Measurements from ENCODE around the gene ROR1. TPM values are rescaled to one million over a fixed set of nuclear protein-coding genes. Genes with fewer than 3 reads are reported as not detected.

Gene ROR1
- total RNA-seq, 6 experiments from 2014 or later, result 0.04 to 0.58 (median 0.37) TPM

DNA sequence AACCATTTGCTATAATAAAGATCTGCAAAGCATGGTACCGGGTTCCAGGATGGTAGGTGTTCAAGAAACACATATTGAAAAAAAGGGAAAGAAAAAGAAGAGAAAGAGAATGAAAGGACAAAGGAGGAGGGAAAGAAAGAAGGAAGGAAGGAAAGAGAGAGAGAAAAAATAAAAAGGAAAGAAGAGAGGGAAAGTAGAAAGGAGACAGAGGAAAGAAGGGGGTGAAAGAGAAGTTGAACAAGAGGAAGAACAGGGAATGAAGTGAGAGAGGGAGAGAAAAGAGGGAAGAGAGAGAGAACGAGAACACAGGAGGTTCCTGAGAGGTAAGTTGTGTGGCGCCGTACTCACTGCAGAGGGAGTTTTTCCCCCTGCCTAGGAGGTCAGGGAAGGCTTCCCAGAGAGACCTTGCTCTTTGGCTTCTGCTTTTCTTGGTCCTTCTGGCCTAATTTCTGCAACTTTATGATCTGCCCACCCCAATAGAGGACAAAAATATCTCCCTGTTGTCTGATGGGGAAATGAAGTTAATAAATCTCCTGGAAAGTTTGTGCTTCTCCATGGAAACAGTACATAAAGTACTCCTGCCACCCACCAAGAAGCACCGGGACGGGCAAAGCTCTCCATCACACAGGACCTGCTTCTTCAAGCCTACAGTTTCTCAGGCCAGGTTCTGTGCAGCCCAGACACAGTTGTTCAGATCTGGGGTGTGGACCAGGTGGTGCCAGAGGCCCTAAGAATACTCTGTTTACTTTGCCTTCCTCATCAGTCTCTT lies 124.8 kb downstream of the ROR1 start:
- intact Hi-C loops (cut with DNase I), result no loop called here
- Histone ChIP-seq H3K27me3 (no peaks in the 10 kb centered on the region), H3K27ac (no peak overlapping the region), H3K4me1 (no peaks in the 10 kb centered on the region), H3K36me3 (no peaks in the 10 kb centered on the region), H3K9me3 (no peaks in the 10 kb centered on the region), H3K4me3 (no peak overlapping the region)
- DNase-seq, result no peak
- WGBS (ENCODE audit: insufficient coverage, low coverage, low lambda C conversion rate, missing lambda C conversion rate), result 53% methylated on average over 4 of the region's 6 CpGs
- TF ChIP-seq POLR2A (IDR thresholded peaks at IDR 0.05), result no peak
- TF ChIP-seq, protein P1, sequence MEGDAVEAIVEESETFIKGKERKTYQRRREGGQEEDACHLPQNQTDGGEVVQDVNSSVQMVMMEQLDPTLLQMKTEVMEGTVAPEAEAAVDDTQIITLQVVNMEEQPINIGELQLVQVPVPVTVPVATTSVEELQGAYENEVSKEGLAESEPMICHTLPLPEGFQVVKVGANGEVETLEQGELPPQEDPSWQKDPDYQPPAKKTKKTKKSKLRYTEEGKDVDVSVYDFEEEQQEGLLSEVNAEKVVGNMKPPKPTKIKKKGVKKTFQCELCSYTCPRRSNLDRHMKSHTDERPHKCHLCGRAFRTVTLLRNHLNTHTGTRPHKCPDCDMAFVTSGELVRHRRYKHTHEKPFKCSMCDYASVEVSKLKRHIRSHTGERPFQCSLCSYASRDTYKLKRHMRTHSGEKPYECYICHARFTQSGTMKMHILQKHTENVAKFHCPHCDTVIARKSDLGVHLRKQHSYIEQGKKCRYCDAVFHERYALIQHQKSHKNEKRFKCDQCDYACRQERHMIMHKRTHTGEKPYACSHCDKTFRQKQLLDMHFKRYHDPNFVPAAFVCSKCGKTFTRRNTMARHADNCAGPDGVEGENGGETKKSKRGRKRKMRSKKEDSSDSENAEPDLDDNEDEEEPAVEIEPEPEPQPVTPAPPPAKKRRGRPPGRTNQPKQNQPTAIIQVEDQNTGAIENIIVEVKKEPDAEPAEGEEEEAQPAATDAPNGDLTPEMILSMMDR (IDR thresholded peaks at IDR 0.05), result no peak
- no peak for ATAC-seq

DNA sequence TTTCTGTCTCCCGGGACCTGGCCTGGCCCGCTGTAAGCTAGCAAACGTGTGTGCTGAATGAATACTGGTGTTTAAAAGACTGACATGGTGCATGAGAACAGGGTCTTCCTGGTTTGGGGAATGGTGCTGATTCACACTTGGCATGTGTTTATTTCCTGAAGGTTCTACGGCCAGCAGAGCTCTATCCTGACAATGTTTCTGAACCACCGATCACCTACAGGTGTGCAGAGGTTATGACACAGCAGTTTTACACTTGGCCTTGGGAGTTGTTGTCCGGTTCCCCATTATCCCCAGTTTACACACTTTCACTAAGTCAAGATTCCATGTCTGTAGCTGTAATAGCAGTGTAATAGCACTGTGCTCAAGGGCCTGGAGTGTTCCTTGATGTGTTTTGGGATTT lies 127.3 kb downstream of the ROR1 start:
- TF ChIP-seq, protein P1 (IDR thresholded peaks at IDR 0.05), result no peak
- H3K27ac ChIP-seq, result no peak overlapping the region
- WGBS (ENCODE audit: insufficient coverage, low coverage, low lambda C conversion rate, missing lambda C conversion rate), result 90% methylated on average over 4 of the region's 6 CpGs
- no peaks in the 10 kb centered on the region for H3K9me3 ChIP-seq
- no peak overlapping the region for H3K4me3 ChIP-seq
- no peaks in the 10 kb centered on the region for H3K4me1 ChIP-seq
- no peaks in the 10 kb centered on the region for H3K36me3 ChIP-seq
- intact Hi-C loops (cut with DNase I), result no loop called here
- ATAC-seq (no peak), DNase-seq (no peak)
- H3K27me3 ChIP-seq, result no peaks in the 10 kb centered on the region

DNA sequence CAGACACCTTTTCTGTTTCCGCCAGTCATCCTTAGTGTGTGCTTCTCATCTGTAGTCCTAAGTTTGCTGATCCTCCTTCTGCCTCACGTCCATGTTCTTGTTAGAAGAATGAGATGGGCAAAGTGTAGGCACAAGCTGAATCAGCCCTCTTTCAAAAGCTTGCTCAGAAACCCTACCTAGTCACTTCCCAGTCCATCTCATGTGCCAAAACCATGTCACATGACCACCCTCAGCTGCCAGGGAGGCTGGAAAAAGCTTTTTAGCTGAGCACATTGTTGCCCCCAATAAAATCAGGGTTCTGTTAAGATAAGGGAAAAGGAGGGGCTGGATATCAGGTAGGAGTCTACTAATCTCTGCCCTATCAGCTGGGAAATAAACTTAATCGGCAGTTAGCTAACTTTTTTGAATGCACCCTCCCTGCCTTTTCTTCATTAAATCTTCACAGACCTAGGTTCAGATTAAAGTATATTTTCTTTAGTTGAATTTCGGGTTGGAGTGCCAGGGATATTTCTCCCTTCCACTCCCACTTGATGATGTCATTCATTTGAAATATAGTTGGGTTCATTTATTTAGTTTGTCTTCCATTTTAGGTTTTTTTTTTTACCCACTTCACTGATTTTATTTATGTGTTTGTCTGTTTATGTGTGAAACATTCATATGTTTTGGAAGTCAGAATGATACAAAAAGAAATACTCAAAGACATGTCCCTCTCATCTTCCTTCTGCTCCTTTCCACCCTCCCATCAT lies 129.2 kb downstream of the ROR1 start:
- TF ChIP-seq POLR2A (IDR thresholded peaks at IDR 0.05), result no peak
- TF ChIP-seq, protein P1 (IDR thresholded peaks at IDR 0.05), result no peak
- H3K9me3 ChIP-seq, result no peaks in the 10 kb centered on the region
- WGBS (ENCODE audit: insufficient coverage, low coverage, low lambda C conversion rate, missing lambda C conversion rate), result 57% methylated on average over 4 of the region's 4 CpGs
- intact Hi-C loops (cut with DNase I), result no loop called here
- DNase-seq (no peak), ATAC-seq (no peak)
- no peak overlapping the region for H3K27ac ChIP-seq
- H3K4me1 ChIP-seq, result no peaks in the 10 kb centered on the region
- no peaks in the 10 kb centered on the region for H3K27me3 ChIP-seq
- H3K36me3 ChIP-seq, result no peaks in the 10 kb centered on the region
- no peak overlapping the region for H3K4me3 ChIP-seq

DNA sequence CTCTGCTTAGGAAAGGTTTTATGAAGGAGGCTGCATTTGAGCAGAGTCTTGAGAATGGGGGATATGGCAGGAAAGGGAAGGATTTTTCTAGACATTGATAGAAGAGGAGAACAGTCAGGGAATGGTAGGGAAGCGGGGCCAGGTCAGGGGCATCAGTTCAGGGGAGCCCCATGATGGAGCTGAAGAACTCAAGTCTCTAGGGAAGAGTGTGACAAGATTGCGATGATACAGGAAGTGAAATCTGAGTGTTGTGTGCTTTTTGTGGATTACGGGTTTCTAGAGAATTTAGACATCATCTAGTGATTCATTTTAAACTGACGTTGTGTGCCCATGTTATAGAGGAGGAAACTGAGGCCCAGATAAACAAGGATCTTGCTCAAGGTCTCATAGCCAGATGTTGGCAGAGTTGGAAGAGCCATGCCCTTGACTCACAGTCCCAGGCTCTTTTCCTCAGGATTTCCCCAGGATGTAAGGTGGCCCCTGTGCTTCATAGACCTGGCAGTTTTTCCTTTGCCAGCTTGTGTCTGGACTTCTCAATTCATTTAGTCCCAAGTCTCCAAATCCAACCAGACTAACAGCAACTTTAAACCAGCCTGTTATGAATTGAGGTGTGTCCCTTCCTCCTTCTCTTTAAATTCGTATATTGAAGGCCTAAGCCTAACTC lies 130.3 kb downstream of the ROR1 start:
- Histone ChIP-seq H3K36me3 (no peaks in the 10 kb centered on the region), H3K4me1 (no peaks in the 10 kb centered on the region), H3K27ac (no peak overlapping the region), H3K9me3 (no peaks in the 10 kb centered on the region), H3K27me3 (no peaks in the 10 kb centered on the region), H3K4me3 (no peak overlapping the region)
- TF ChIP-seq, protein P1 (IDR thresholded peaks at IDR 0.05), result no peak
- TF ChIP-seq POLR2A (IDR thresholded peaks at IDR 0.05), result no peak
- intact Hi-C loops (cut with DNase I), result no loop called here
- DNase-seq, result no peak
- no peak for ATAC-seq
- 49% methylated on average over 5 of the region's 5 CpGs for WGBS (ENCODE audit: insufficient coverage, low coverage, low lambda C conversion rate, missing lambda C conversion rate)

Data from right lobe of liver (tissue), 6 donors.